ENCODE measurements around the gene WIPF2.

- TF ChIP-seq EP300 (IDR thresholded peaks at IDR 0.05): no peak
- TF ChIP-seq POLR2A (IDR thresholded peaks at IDR 0.05; ENCODE audit: low read depth): no peak
- peak in 1 of 3 experiments; percentile 16 for TF ChIP-seq CTCF (IDR thresholded peaks at IDR 0.05)
- peak in 1 of 2 donors; percentile 32 for TF ChIP-seq POLR2AphosphoS5 (IDR thresholded peaks at IDR 0.05)
Observed at GRCh38 chr17:40311575-40311974, 92.5 kb downstream of the WIPF2 start.
